ENCODE data around the gene GALNT13.

The GALNT13 gene

GRCh38 chr2:153939124-153939796 is 67.5 kb downstream of the GALNT13 start:
- no peak for DNase-seq (ENCODE audit: low read depth, low spot score)
- no peak overlapping the region for H3K27ac ChIP-seq

- no peak for DNase-seq (ENCODE audit: low read depth, low spot score)
- no peak overlapping the region for H3K27ac ChIP-seq
Measured at GRCh38 chr2:153940511-153940910, 68.8 kb downstream of the GALNT13 start.

- no peak for DNase-seq (ENCODE audit: low read depth, low spot score)
- no peak overlapping the region for H3K27ac ChIP-seq
Measured at GRCh38 chr2:153944800-153945199, 73.1 kb downstream of the GALNT13 start.

GRCh38 chr2:153946036-153946435 is 74.3 kb downstream of the GALNT13 start:
- no peak for DNase-seq (ENCODE audit: low read depth, low spot score)
- H3K27ac ChIP-seq: no peak overlapping the region

- DNase-seq (ENCODE audit: low read depth, low spot score): no peak
- no peak overlapping the region for H3K27ac ChIP-seq
Measured at GRCh38 chr2:153953761-153954160, 82.0 kb downstream of the GALNT13 start.

- H3K27ac ChIP-seq: no peak overlapping the region
- DNase-seq (ENCODE audit: low read depth, low spot score): no peak
Measured at GRCh38 chr2:153963256-153963655, 91.5 kb downstream of the GALNT13 start.

- DNase-seq (ENCODE audit: low read depth, low spot score): no peak
- no peak overlapping the region for H3K27ac ChIP-seq
Measured at GRCh38 chr2:153967248-153967973, 95.7 kb downstream of the GALNT13 start.

- DNase-seq (ENCODE audit: low read depth, low spot score): no peak
- no peak overlapping the region for H3K27ac ChIP-seq
Measured at GRCh38 chr2:153971250-153971649, 99.5 kb downstream of the GALNT13 start.

- DNase-seq (ENCODE audit: low read depth, low spot score): no peak
- H3K27ac ChIP-seq: no peak overlapping the region
Measured at GRCh38 chr2:153971855-153972254, 100.1 kb downstream of the GALNT13 start.

- no peak for DNase-seq (ENCODE audit: low read depth, low spot score)
- no peak overlapping the region for H3K27ac ChIP-seq
Measured at GRCh38 chr2:153972412-153972811, 100.7 kb downstream of the GALNT13 start.

GRCh38 chr2:153986488-153987229 is 114.9 kb downstream of the GALNT13 start:
- DNase-seq (ENCODE audit: low read depth, low spot score): no peak
- H3K27ac ChIP-seq: no peak overlapping the region

GRCh38 chr2:153990771-153991170 is 119.0 kb downstream of the GALNT13 start:
- H3K27ac ChIP-seq: no peak overlapping the region

GRCh38 chr2:154013514-154013913 is 141.8 kb downstream of the GALNT13 start:
- no peak overlapping the region for H3K27ac ChIP-seq
- no peak for DNase-seq (ENCODE audit: low read depth, low spot score)

More at GRCh38 chr2:153990771-153991170, 119.0 kb downstream of the GALNT13 start:
- DNase-seq (ENCODE audit: low read depth, low spot score): no peak

GRCh38 chr2:154015233-154015632 is 143.5 kb downstream of the GALNT13 start:
- no peak for DNase-seq (ENCODE audit: low read depth, low spot score)

GRCh38 chr2:154029504-154029903 is 157.8 kb downstream of the GALNT13 start:
- DNase-seq (ENCODE audit: low read depth, low spot score): no peak
- H3K27ac ChIP-seq: no peak overlapping the region

More at GRCh38 chr2:154015233-154015632, 143.5 kb downstream of the GALNT13 start:
- H3K27ac ChIP-seq: no peak overlapping the region

GRCh38 chr2:154032220-154032619 is 160.5 kb downstream of the GALNT13 start:
- H3K27ac ChIP-seq: no peak overlapping the region
- no peak for DNase-seq (ENCODE audit: low read depth, low spot score)

GRCh38 chr2:154046493-154046892 is 174.8 kb downstream of the GALNT13 start:
- H3K27ac ChIP-seq: no peak overlapping the region
- no peak for DNase-seq (ENCODE audit: low read depth, low spot score)

GRCh38 chr2:154048905-154049304 is 177.2 kb downstream of the GALNT13 start:
- no peak for DNase-seq (ENCODE audit: low read depth, low spot score)
- H3K27ac ChIP-seq: no peak overlapping the region

GRCh38 chr2:154049561-154049960 is 177.8 kb downstream of the GALNT13 start:
- H3K27ac ChIP-seq: no peak overlapping the region
- DNase-seq (ENCODE audit: low read depth, low spot score): no peak

- H3K27ac ChIP-seq: no peak overlapping the region
- DNase-seq (ENCODE audit: low read depth, low spot score): no peak
Measured at GRCh38 chr2:154067124-154067523, 195.4 kb downstream of the GALNT13 start.

GRCh38 chr2:154078926-154079325 is 207.2 kb downstream of the GALNT13 start:
- no peak for DNase-seq (ENCODE audit: low read depth, low spot score)
- no peak overlapping the region for H3K27ac ChIP-seq
